ENCODE data around the gene MANBA. TPM values are rescaled to one million over a fixed set of nuclear protein-coding genes. Genes with fewer than 3 reads are reported as not detected.
A peak's percentile ranks its signal among the peaks of the same experiment; 100 is the strongest.

MANBA gene
- total and polyA plus RNA-seq, 2 of the 13 experiments (the other 11 are each of a cell fraction or from before 2014, with no cell fraction given): 11.7 to 33.3 TPM

DNA sequence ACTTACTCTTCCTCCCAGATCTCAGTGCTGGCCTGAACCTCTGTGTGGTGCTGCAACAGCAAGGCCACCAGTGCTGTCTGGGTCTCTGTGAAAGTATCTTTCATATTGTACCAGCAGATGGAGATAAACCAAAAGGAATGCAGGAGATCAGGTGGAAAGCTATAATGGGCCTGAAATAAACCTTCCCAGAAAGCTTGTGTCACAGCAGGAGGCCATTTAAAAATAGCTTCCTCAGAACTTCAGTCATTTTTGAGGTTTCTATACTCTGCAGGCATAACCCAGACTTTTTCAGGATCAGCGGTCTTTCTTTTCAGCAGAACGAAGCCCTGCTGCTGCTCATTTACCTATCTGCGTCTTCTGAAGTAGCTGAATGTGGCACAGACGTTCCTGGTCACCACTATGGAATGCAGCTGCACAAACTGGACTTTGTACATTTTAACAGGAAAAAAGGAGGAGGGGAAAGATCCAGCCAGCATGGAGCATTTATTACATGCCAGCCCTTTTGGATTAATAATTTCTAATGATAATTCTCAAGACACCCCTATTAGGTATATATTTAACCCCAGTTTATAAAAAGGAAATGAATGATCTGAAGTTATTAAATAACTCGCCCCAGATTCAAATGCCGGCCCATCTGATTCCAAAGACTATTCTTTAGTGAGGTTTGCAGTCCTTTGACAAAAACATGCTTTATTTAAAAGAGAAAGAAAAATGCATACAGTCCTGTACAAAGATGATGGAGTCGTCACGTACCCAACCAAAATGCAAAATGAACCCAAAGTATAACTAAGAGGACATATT lies 139.9 kb downstream of the MANBA start (continued):
- peak; percentile 54 for TF ChIP-seq TBX2 (CRISPR knock-in tag; IDR thresholded peaks at IDR 0.05; ENCODE audit: borderline replicate concordance)
- TF ChIP-seq, protein P1, sequence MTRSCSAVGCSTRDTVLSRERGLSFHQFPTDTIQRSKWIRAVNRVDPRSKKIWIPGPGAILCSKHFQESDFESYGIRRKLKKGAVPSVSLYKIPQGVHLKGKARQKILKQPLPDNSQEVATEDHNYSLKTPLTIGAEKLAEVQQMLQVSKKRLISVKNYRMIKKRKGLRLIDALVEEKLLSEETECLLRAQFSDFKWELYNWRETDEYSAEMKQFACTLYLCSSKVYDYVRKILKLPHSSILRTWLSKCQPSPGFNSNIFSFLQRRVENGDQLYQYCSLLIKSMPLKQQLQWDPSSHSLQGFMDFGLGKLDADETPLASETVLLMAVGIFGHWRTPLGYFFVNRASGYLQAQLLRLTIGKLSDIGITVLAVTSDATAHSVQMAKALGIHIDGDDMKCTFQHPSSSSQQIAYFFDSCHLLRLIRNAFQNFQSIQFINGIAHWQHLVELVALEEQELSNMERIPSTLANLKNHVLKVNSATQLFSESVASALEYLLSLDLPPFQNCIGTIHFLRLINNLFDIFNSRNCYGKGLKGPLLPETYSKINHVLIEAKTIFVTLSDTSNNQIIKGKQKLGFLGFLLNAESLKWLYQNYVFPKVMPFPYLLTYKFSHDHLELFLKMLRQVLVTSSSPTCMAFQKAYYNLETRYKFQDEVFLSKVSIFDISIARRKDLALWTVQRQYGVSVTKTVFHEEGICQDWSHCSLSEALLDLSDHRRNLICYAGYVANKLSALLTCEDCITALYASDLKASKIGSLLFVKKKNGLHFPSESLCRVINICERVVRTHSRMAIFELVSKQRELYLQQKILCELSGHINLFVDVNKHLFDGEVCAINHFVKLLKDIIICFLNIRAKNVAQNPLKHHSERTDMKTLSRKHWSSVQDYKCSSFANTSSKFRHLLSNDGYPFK (CRISPR knock-in tag; IDR thresholded peaks at IDR 0.05; ENCODE audit: borderline replicate concordance): no peak
- TF ChIP-seq, protein P2, sequence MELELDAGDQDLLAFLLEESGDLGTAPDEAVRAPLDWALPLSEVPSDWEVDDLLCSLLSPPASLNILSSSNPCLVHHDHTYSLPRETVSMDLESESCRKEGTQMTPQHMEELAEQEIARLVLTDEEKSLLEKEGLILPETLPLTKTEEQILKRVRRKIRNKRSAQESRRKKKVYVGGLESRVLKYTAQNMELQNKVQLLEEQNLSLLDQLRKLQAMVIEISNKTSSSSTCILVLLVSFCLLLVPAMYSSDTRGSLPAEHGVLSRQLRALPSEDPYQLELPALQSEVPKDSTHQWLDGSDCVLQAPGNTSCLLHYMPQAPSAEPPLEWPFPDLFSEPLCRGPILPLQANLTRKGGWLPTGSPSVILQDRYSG (CRISPR knock-in tag; IDR thresholded peaks at IDR 0.05): no peak
- no peak for TF ChIP-seq MAFF (IDR thresholded peaks at IDR 0.05; ENCODE audit: low read depth, low read length)
- TF ChIP-seq NKX3-1 (CRISPR knock-in tag; IDR thresholded peaks at IDR 0.05): no peak
- TF ChIP-seq SETDB1 (CRISPR knock-in tag; IDR thresholded peaks at IDR 0.05; ENCODE audit: borderline replicate concordance): no peak
- no peak for TF ChIP-seq MLLT10 (CRISPR knock-in tag; IDR thresholded peaks at IDR 0.05)
- TF ChIP-seq, protein P3, sequence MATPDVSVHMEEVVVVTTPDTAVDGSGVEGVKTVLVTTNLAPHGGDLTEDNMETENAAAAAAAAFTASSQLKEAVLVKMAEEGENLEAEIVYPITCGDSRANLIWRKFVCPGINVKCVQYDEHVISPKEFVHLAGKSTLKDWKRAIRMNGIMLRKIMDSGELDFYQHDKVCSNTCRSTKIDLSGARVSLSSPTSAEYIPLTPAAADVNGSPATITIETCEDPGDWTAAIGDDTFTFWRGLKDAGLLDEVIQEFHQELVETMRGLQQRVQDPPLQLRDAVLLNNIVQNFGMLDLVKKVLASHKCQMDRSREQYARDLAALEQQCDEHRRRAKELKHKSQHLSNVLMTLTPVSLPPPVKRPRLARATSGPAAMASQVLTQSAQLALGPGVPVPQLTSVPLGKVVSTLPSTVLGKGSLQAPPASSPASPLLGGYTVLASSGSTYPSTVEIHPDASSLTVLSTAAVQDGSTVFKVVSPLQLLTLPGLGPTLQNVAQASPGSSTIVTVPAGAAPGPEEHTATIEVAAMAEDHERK (CRISPR knock-in tag; IDR thresholded peaks at IDR 0.05; ENCODE audit: low read depth): no peak
- peak; percentile 68 for TF ChIP-seq POLR2AphosphoS5 (IDR thresholded peaks at IDR 0.05; ENCODE audit: low read depth, low read length)
- TF ChIP-seq TP53 (CRISPR knock-in tag; conservative IDR thresholded peaks at IDR 0.05): no peak
- no peak for TF ChIP-seq ZNF329 (CRISPR knock-in tag; IDR thresholded peaks at IDR 0.05; ENCODE audit: low read depth)
- TF ChIP-seq, protein P4, sequence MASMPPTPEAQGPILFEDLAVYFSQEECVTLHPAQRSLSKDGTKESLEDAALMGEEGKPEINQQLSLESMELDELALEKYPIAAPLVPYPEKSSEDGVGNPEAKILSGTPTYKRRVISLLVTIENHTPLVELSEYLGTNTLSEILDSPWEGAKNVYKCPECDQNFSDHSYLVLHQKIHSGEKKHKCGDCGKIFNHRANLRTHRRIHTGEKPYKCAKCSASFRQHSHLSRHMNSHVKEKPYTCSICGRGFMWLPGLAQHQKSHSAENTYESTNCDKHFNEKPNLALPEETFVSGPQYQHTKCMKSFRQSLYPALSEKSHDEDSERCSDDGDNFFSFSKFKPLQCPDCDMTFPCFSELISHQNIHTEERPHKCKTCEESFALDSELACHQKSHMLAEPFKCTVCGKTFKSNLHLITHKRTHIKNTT (CRISPR knock-in tag; IDR thresholded peaks at IDR 0.05): no peak
- no peak for TF ChIP-seq ZNF451 (CRISPR knock-in tag; IDR thresholded peaks at IDR 0.05)
- TF ChIP-seq ELF4 (CRISPR knock-in tag; IDR thresholded peaks at IDR 0.05; ENCODE audit: borderline replicate concordance): no peak
- no peak for TF ChIP-seq KDM2A (CRISPR knock-in tag; IDR thresholded peaks at IDR 0.05; ENCODE audit: borderline replicate concordance, low read depth)
